SK-N-SH treated with all-trans-retinoic acid at 6 μM for 48 hours (cell line): ENCODE data around the gene CHST5.

ENCODE experiments used
- ATAC-seq: fragments of 200-7000 bp; cut with Tn5 transposase; 3 replicates; pipeline ENCODE4 v1.9.1; 2020; ENCODE audit warnings: mild to moderate bottlenecking, moderate library complexity
- ARNTL ChIP-seq: fragments of 450-650 bp; formaldehyde crosslinking; IDR thresholded peaks from 2 replicates; pipeline ENCODE4 v1.5.0; 2020; ENCODE audit warnings: low read depth, mild to moderate bottlenecking, moderate library complexity, borderline replicate concordance
- BACH2 ChIP-seq: fragments of 250-450 bp; sonication (Bioruptor Pico); IDR thresholded peaks from 2 replicates; pipeline ENCODE4 v1.9.0; 2021; ENCODE audit warnings: mild to moderate bottlenecking, borderline replicate concordance
- CSDC2 ChIP-seq: fragments of 250-450 bp; sonication (Bioruptor Pico); IDR thresholded peaks from 2 replicates; pipeline ENCODE4 v1.5.0; 2020; ENCODE audit warnings: mild to moderate bottlenecking, moderate library complexity
- ESRRG ChIP-seq: fragments of 250-450 bp; sonication (Bioruptor Pico); IDR thresholded peaks from 2 replicates; pipeline ENCODE4 v1.6.1; 2021; ENCODE audit warnings: mild to moderate bottlenecking
- GLIS3 ChIP-seq: fragments of 250-450 bp; sonication (Bioruptor Pico); IDR thresholded peaks from 2 replicates; pipeline ENCODE4 v1.5.0; 2020; ENCODE audit warnings: mild to moderate bottlenecking, moderate library complexity
- ISL1 ChIP-seq: fragments of 250-450 bp; sonication (Bioruptor Pico); IDR thresholded peaks from 2 replicates; pipeline ENCODE4 v2.1.2; 2022; ENCODE audit warnings: mild to moderate bottlenecking, moderate library complexity
- PPARA ChIP-seq: fragments of 250-450 bp; sonication (Bioruptor Pico); IDR thresholded peaks from 2 replicates; pipeline ENCODE4 v1.5.0; 2020; ENCODE audit warnings: mild to moderate bottlenecking, borderline replicate concordance
- RARB ChIP-seq: fragments of 250-450 bp; sonication (Bioruptor Pico); IDR thresholded peaks from 2 replicates; pipeline ENCODE4 v1.8.0; 2021; ENCODE audit warnings: mild to moderate bottlenecking, moderate library complexity
- SNAI2 ChIP-seq: fragments of 250-450 bp; sonication (Bioruptor Pico); IDR thresholded peaks from 2 replicates; pipeline ENCODE4 v1.5.0; 2020; ENCODE audit warnings: mild to moderate bottlenecking, moderate library complexity
- TCF4 ChIP-seq: fragments of 250-450 bp; sonication (Bioruptor Pico); IDR thresholded peaks from 2 replicates; pipeline ENCODE4 v1.8.0; 2021; ENCODE audit warnings: mild to moderate bottlenecking, moderate library complexity, borderline replicate concordance
- TOX ChIP-seq: fragments of 250-450 bp; sonication (Bioruptor Pico); IDR thresholded peaks from 2 replicates; pipeline ENCODE4 v1.8.0; 2021; ENCODE audit warnings: mild to moderate bottlenecking, moderate library complexity, borderline replicate concordance
- ZC3H10 ChIP-seq: fragments of 250-450 bp; sonication (Bioruptor Pico); IDR thresholded peaks from 2 replicates; pipeline ENCODE4 v1.5.1; 2021; ENCODE audit warnings: mild to moderate bottlenecking, moderate library complexity
- ZFP3 ChIP-seq: fragments of 250-450 bp; sonication (Bioruptor Pico); IDR thresholded peaks from 2 replicates; pipeline ENCODE4 v1.5.0; 2020; ENCODE audit warnings: mild to moderate bottlenecking, moderate library complexity
- ZFP30 ChIP-seq: fragments of 450-650 bp; formaldehyde crosslinking; IDR thresholded peaks from 2 replicates; pipeline ENCODE4 v1.5.0; 2022; ENCODE audit warnings: mild to moderate bottlenecking, moderate library complexity
- ZNF565 ChIP-seq: fragments of 450-650 bp; formaldehyde crosslinking; conservative IDR thresholded peaks from 2 replicates; pipeline ENCODE4 v1.5.0; 2020; ENCODE audit warnings: low read depth, mild to moderate bottlenecking, moderate library complexity
- ZNF70 ChIP-seq: fragments of 450-650 bp; formaldehyde crosslinking; IDR thresholded peaks from 2 replicates; pipeline ENCODE4 v1.5.0; 2020; ENCODE audit warnings: mild to moderate bottlenecking, moderate library complexity
- TF ChIP-seq, protein P1 (sequence below): fragments of 250-450 bp; sonication (Bioruptor Pico); IDR thresholded peaks from 2 replicates; pipeline ENCODE4 v1.5.0; 2020; ENCODE audit warnings: mild to moderate bottlenecking, moderate library complexity
- TF ChIP-seq, protein P2 (sequence below): fragments of 250-450 bp; sonication (Bioruptor Pico); IDR thresholded peaks from 2 replicates; pipeline ENCODE4 v1.5.1; 2021; ENCODE audit warnings: mild to moderate bottlenecking, moderate library complexity
- TF ChIP-seq, protein P3 (sequence below): fragments of 250-450 bp; sonication (Bioruptor Pico); IDR thresholded peaks from 2 replicates; pipeline ENCODE4 v1.5.1; 2020; ENCODE audit warnings: low read depth, mild to moderate bottlenecking, moderate library complexity
- TF ChIP-seq, protein P4 (sequence below): fragments of 250-450 bp; sonication (Bioruptor Pico); IDR thresholded peaks from 2 replicates; pipeline ENCODE4 v1.8.0; 2020; ENCODE audit warnings: mild to moderate bottlenecking, moderate library complexity, borderline replicate concordance
- TF ChIP-seq, protein P5 (sequence below): fragments of 250-450 bp; sonication (Bioruptor Pico); IDR thresholded peaks from 2 replicates; pipeline ENCODE4 v1.8.0; 2021; ENCODE audit warnings: low read depth, mild to moderate bottlenecking, moderate library complexity, borderline replicate concordance

The CHST5 gene

DNA sequence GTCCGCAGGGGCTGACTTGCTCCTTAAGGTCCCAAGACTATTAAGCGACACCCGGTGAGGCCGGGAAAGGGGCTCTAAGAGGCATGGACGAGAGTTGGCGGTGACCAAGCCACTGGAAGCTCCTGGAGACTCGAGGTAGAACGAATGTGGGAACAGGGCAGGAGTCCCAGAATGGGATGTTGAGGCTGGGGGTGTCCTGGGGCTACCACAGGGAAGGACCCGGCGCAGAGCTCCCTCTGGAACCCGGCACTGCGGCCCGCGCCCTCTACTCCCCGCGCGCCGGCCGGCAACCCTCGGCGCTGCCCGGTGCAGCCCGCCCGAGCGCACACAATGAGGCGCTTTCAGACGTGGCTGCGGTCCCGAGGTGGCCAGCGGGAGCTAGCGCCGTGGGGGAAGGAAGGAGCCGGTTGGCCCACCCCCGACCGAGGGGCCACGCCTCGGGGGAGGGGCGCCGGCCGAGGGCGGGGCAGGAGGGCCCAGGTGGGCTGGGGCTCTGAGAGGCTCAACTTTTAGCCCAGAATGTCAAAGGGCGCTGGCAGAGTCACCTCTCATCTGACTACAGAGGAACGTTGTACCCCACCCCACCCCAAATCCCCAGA is 40.7 kb downstream of the CHST5 start, which contains the start of gene CHST6:
Gene CHST6, minus strand, starts transcription at position 366 of the 599 bp plus-strand sequence. CDS start 15,613 bp downstream, outside the sequence.
- TF ChIP-seq ZFP30 (CRISPR knock-in tag) = no peak
- TF ChIP-seq, protein P1, sequence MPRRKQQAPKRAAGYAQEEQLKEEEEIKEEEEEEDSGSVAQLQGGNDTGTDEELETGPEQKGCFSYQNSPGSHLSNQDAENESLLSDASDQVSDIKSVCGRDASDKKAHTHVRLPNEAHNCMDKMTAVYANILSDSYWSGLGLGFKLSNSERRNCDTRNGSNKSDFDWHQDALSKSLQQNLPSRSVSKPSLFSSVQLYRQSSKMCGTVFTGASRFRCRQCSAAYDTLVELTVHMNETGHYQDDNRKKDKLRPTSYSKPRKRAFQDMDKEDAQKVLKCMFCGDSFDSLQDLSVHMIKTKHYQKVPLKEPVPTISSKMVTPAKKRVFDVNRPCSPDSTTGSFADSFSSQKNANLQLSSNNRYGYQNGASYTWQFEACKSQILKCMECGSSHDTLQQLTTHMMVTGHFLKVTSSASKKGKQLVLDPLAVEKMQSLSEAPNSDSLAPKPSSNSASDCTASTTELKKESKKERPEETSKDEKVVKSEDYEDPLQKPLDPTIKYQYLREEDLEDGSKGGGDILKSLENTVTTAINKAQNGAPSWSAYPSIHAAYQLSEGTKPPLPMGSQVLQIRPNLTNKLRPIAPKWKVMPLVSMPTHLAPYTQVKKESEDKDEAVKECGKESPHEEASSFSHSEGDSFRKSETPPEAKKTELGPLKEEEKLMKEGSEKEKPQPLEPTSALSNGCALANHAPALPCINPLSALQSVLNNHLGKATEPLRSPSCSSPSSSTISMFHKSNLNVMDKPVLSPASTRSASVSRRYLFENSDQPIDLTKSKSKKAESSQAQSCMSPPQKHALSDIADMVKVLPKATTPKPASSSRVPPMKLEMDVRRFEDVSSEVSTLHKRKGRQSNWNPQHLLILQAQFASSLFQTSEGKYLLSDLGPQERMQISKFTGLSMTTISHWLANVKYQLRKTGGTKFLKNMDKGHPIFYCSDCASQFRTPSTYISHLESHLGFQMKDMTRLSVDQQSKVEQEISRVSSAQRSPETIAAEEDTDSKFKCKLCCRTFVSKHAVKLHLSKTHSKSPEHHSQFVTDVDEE (CRISPR knock-in tag) = no peak
- no peak for TF ChIP-seq ARNTL
- no peak for TF ChIP-seq TCF4 (CRISPR knock-in tag)
- TF ChIP-seq, protein P2, sequence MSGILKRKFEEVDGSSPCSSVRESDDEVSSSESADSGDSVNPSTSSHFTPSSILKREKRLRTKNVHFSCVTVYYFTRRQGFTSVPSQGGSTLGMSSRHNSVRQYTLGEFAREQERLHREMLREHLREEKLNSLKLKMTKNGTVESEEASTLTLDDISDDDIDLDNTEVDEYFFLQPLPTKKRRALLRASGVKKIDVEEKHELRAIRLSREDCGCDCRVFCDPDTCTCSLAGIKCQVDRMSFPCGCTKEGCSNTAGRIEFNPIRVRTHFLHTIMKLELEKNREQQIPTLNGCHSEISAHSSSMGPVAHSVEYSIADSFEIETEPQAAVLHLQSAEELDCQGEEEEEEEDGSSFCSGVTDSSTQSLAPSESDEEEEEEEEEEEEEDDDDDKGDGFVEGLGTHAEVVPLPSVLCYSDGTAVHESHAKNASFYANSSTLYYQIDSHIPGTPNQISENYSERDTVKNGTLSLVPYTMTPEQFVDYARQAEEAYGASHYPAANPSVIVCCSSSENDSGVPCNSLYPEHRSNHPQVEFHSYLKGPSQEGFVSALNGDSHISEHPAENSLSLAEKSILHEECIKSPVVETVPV (CRISPR knock-in tag) = no peak
- TF ChIP-seq TOX (CRISPR knock-in tag) = no peak
- TF ChIP-seq, protein P3, sequence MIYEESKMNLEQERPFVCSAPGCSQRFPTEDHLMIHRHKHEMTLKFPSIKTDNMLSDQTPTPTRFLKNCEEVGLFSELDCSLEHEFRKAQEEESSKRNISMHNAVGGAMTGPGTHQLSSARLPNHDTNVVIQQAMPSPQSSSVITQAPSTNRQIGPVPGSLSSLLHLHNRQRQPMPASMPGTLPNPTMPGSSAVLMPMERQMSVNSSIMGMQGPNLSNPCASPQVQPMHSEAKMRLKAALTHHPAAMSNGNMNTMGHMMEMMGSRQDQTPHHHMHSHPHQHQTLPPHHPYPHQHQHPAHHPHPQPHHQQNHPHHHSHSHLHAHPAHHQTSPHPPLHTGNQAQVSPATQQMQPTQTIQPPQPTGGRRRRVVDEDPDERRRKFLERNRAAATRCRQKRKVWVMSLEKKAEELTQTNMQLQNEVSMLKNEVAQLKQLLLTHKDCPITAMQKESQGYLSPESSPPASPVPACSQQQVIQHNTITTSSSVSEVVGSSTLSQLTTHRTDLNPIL (CRISPR knock-in tag) = no peak
- TF ChIP-seq PPARA = no peak
- TF ChIP-seq ESRRG (CRISPR knock-in tag) = no peak
- TF ChIP-seq, protein P4, sequence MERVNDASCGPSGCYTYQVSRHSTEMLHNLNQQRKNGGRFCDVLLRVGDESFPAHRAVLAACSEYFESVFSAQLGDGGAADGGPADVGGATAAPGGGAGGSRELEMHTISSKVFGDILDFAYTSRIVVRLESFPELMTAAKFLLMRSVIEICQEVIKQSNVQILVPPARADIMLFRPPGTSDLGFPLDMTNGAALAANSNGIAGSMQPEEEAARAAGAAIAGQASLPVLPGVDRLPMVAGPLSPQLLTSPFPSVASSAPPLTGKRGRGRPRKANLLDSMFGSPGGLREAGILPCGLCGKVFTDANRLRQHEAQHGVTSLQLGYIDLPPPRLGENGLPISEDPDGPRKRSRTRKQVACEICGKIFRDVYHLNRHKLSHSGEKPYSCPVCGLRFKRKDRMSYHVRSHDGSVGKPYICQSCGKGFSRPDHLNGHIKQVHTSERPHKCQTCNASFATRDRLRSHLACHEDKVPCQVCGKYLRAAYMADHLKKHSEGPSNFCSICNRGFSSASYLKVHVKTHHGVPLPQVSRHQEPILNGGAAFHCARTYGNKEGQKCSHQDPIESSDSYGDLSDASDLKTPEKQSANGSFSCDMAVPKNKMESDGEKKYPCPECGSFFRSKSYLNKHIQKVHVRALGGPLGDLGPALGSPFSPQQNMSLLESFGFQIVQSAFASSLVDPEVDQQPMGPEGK = no peak
- TF ChIP-seq, protein P5, sequence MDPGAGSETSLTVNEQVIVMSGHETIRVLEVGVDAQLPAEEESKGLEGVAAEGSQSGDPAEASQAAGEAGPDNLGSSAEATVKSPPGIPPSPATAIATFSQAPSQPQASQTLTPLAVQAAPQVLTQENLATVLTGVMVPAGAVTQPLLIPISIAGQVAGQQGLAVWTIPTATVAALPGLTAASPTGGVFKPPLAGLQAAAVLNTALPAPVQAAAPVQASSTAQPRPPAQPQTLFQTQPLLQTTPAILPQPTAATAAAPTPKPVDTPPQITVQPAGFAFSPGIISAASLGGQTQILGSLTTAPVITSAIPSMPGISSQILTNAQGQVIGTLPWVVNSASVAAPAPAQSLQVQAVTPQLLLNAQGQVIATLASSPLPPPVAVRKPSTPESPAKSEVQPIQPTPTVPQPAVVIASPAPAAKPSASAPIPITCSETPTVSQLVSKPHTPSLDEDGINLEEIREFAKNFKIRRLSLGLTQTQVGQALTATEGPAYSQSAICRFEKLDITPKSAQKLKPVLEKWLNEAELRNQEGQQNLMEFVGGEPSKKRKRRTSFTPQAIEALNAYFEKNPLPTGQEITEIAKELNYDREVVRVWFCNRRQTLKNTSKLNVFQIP (CRISPR knock-in tag) = no peak
- no peak for TF ChIP-seq ZNF70 (CRISPR knock-in tag)
- TF ChIP-seq ZC3H10 (CRISPR knock-in tag) = no peak
- no peak for TF ChIP-seq ZFP3 (CRISPR knock-in tag)
- no peak for TF ChIP-seq ZNF565 (CRISPR knock-in tag)
- no peak for TF ChIP-seq SNAI2 (CRISPR knock-in tag)
- no peak for TF ChIP-seq CSDC2 (CRISPR knock-in tag)
- TF ChIP-seq ISL1 (CRISPR knock-in tag) = no peak
- no peak for TF ChIP-seq BACH2 (CRISPR knock-in tag)
- TF ChIP-seq GLIS3 (CRISPR knock-in tag) = no peak
- ATAC-seq = peak; percentile 64

DNA sequence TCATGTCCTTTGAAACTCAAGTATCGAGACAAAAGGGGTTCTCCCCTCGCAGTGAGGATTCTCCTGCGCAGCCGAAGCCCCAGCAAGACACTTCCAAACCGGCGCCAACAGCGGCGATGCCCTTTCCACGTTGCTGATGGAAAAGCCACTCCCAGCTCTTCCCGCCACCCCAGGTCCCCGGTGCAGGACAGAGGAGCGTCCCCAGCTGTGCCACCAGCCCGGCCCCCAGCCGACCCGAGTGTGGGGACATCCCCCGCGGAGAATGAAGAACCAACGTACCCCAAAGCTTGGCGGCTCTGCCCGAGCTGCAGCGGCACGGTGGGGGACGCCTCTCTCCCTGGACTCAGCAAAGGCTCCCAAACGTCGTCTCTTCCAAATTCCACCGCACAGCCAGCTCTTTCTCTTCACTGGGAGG is 41.2 kb downstream of the CHST5 start:
- no peak for ATAC-seq
- TF ChIP-seq, protein P4 = no peak
- TF ChIP-seq BACH2 (CRISPR knock-in tag) = no peak
- TF ChIP-seq, protein P3 (CRISPR knock-in tag) = no peak
- TF ChIP-seq RARB (CRISPR knock-in tag) = no peak
- TF ChIP-seq ARNTL = no peak
- TF ChIP-seq, protein P1 (CRISPR knock-in tag) = no peak
- TF ChIP-seq, protein P2 (CRISPR knock-in tag) = no peak
- TF ChIP-seq ZNF565 (CRISPR knock-in tag) = no peak
- TF ChIP-seq ISL1 (CRISPR knock-in tag) = no peak
- TF ChIP-seq GLIS3 (CRISPR knock-in tag) = no peak
